ENCODE measurements around the gene BLVRA. TPM values are rescaled to one million over a fixed set of nuclear protein-coding genes. Genes with fewer than 3 reads are reported as not detected.

BLVRA gene
- total RNA-seq, 4 donors from 2014 or later: 24.4 to 43.9 (median 29.2) TPM

- H3K36me3 ChIP-seq: no peaks in the 10 kb centered on the region
- no peak overlapping the region for H3K4me3 ChIP-seq
- no peaks in the 10 kb centered on the region for H3K27me3 ChIP-seq
- H3K9me3 ChIP-seq: no peaks in the 10 kb centered on the region
- H3K27ac ChIP-seq: no peak overlapping the region
- TF ChIP-seq EP300 (IDR thresholded peaks at IDR 0.05) (no peak), CTCF (IDR thresholded peaks at IDR 0.05) (no peak), POLR2AphosphoS5 (IDR thresholded peaks at IDR 0.05) (no peak), POLR2A (IDR thresholded peaks at IDR 0.05) (no peak)
- DNase-seq (ENCODE audit: low spot score in 2 of 2): no peak
- WGBS: 96% methylated on average over 4 of the region's 4 CpGs
- H3K4me1 ChIP-seq: peaks cover 8% of the 10 kb centered on the region
Measured at GRCh38 chr7:43843296-43843695, 84.8 kb downstream of the BLVRA start.

GRCh38 chr7:43844257-43844656 lies 85.8 kb downstream of the BLVRA start:
- TF ChIP-seq CTCF (IDR thresholded peaks at IDR 0.05) (no peak), EP300 (IDR thresholded peaks at IDR 0.05) (no peak), POLR2AphosphoS5 (IDR thresholded peaks at IDR 0.05) (no peak), POLR2A (IDR thresholded peaks at IDR 0.05) (no peak)
- Histone ChIP-seq H3K9me3 (no peaks in the 10 kb centered on the region), H3K36me3 (no peaks in the 10 kb centered on the region), H3K4me3 (no peak overlapping the region), H3K4me1 (no peaks in the 10 kb centered on the region), H3K27ac (no peak overlapping the region), H3K27me3 (no peaks in the 10 kb centered on the region)
- 100% methylated on average over 2 of the region's 2 CpGs for WGBS
- DNase-seq (ENCODE audit: low spot score in 2 of 2): no peak

- no peaks in the 10 kb centered on the region for H3K4me1 ChIP-seq
- no peak for TF ChIP-seq EP300 (IDR thresholded peaks at IDR 0.05)
- no peak for TF ChIP-seq POLR2AphosphoS5 (IDR thresholded peaks at IDR 0.05)
- no peak for TF ChIP-seq CTCF (IDR thresholded peaks at IDR 0.05)
- no peak for TF ChIP-seq POLR2A (IDR thresholded peaks at IDR 0.05)
- no peaks in the 10 kb centered on the region for H3K9me3 ChIP-seq
- 76% methylated on average over 2 of the region's 2 CpGs for WGBS
- no peaks in the 10 kb centered on the region for H3K36me3 ChIP-seq
- H3K4me3 ChIP-seq: no peak overlapping the region
- no peak overlapping the region for H3K27ac ChIP-seq
- no peak for DNase-seq (ENCODE audit: low spot score in 2 of 2)
- H3K27me3 ChIP-seq: no peaks in the 10 kb centered on the region
Measured at GRCh38 chr7:43844662-43845061, 86.2 kb downstream of the BLVRA start.

GRCh38 chr7:43847496-43847895 lies 89.0 kb downstream of the BLVRA start:
- TF ChIP-seq EP300 (IDR thresholded peaks at IDR 0.05) (no peak), CTCF (IDR thresholded peaks at IDR 0.05) (no peak), POLR2AphosphoS5 (IDR thresholded peaks at IDR 0.05) (no peak), POLR2A (IDR thresholded peaks at IDR 0.05) (no peak)
- Histone ChIP-seq H3K36me3 (no peaks in the 10 kb centered on the region), H3K4me1 (no peaks in the 10 kb centered on the region), H3K9me3 (no peaks in the 10 kb centered on the region), H3K27ac (no peak overlapping the region), H3K4me3 (no peak overlapping the region), H3K27me3 (no peaks in the 10 kb centered on the region)
- DNase-seq (ENCODE audit: low spot score in 2 of 2): no peak
- 74% methylated on average over 3 of the region's 4 CpGs for WGBS

- no peaks in the 10 kb centered on the region for H3K27me3 ChIP-seq
- no peaks in the 10 kb centered on the region for H3K4me1 ChIP-seq
- H3K36me3 ChIP-seq: no peaks in the 10 kb centered on the region
- WGBS: 39% methylated on average over 2 of the region's 2 CpGs
- DNase-seq (ENCODE audit: low spot score in 2 of 2): no peak
- no peak overlapping the region for H3K4me3 ChIP-seq
- TF ChIP-seq POLR2A (IDR thresholded peaks at IDR 0.05): no peak
- no peak for TF ChIP-seq EP300 (IDR thresholded peaks at IDR 0.05)
- no peak for TF ChIP-seq POLR2AphosphoS5 (IDR thresholded peaks at IDR 0.05)
- no peak for TF ChIP-seq CTCF (IDR thresholded peaks at IDR 0.05)
- H3K27ac ChIP-seq: no peak overlapping the region
- H3K9me3 ChIP-seq: no peaks in the 10 kb centered on the region
Measured at GRCh38 chr7:43849047-43849446, 90.6 kb downstream of the BLVRA start.

All from suprapubic skin (tissue), 4 donors.